Peyer's patch (tissue), 4 donors: ENCODE data around the gene KRCC1.

Experiments
- CTCF ChIP-seq, 6 experiments: fragments of 450-650 bp in 4 of 6; fragments of 200-600 bp in 2 of 6; sonication (generic) in 1 of 6; IDR thresholded peaks; one replicate each; pipeline ENCODE4 v1.5.1; 2017 to 2019; ENCODE audit warnings: antibody characterized with exemption in 6 of 6, mild to moderate bottlenecking in 3 of 6, moderate library complexity in 1 of 6
- POLR2A ChIP-seq, 2 donors: fragments of 450-650 bp; IDR thresholded peaks; one replicate each; pipeline ENCODE4 v1.5.1; 2017; ENCODE audit warnings: antibody characterized with exemption in 2 of 2, mild to moderate bottlenecking in 2 of 2, moderate library complexity in 2 of 2

DNA sequence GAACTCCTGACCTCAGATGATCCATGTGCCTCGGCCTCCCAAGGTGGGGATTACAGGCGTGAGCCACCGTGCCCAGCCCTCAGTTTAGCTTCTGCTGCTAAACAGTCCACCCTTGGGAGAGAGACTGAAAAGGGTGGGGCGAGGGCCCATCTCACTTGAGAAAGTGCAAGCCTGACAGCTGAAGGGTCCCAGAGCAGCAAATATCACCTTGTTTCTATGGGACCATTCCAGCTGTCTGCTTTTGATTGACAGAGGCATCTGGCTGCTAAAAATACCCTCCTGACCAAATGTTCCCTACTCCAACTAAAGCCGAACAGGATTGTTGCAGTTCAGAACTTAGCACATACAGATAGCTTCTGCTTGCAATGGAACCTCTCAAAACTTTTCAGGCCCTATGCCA lies 11.6 kb upstream of the KRCC1 start:
- TF ChIP-seq CTCF (IDR thresholded peaks at IDR 0.05): no peak
- no peak for TF ChIP-seq POLR2A (IDR thresholded peaks at IDR 0.05)
